CD4-positive, CD25-positive, alpha-beta regulatory T cell (primary cell): Measurements from ENCODE around the gene MCCC2. TPM values are rescaled to one million over a fixed set of nuclear protein-coding genes. Genes with fewer than 3 reads are reported as not detected.
"Not testable (repeated sequence)": the region's sequence is repeated elsewhere in the genome, so short reads cannot be mapped to it uniquely, and the experiment has no call there.

Experiments used
- ATAC-seq, 2 donors: fragments of 150-1000 bp; cut with Tn5 transposase; one replicate each; pipeline ENCODE4 v1.10.0; 2021; ENCODE audit warnings: low read depth in 2 of 2, moderate number of reproducible peaks in 2 of 2, moderate library complexity in 1 of 2
- DNase-seq, 3 donors: peaks; one replicate each; pipeline versions ENCODE4 v3.0.0 to v3.0.0-alpha.2; 2012 to 2022; ENCODE audit warnings: mixed read lengths in 1 of 3
- H3K27ac ChIP-seq: one replicate; pipeline ENCODE4 v1.7.0; 2013; ENCODE audit warnings: mild to moderate bottlenecking, low read length; ENCODE audit not compliant: insufficient read depth, poor library complexity, severe bottlenecking
- H3K27me3 ChIP-seq: one replicate; pipeline ENCODE4 v1.7.0; 2013; ENCODE audit warnings: low read length; ENCODE audit not compliant: control insufficient read depth, insufficient read depth
- H3K36me3 ChIP-seq: one replicate; pipeline ENCODE4 v1.7.0; 2013; ENCODE audit warnings: mild to moderate bottlenecking, low read length, moderate library complexity; ENCODE audit not compliant: control insufficient read depth, insufficient read depth
- H3K4me1 ChIP-seq: 2 replicates; pipeline ENCODE4 v1.7.0; 2013; ENCODE audit warnings: mild to moderate bottlenecking, low read length; ENCODE audit not compliant: insufficient read depth, control insufficient read depth, poor library complexity, severe bottlenecking
- H3K4me3 ChIP-seq: one replicate; pipeline ENCODE4 v1.7.0; 2013; ENCODE audit warnings: low read depth, mild to moderate bottlenecking, low read length, moderate library complexity
- H3K9me3 ChIP-seq, 2 experiments: 1 replicate in 1 of 2; 2 replicates in 1 of 2; pipeline ENCODE4 v1.7.0; 2013; ENCODE audit warnings: low read length in 2 of 2, mild to moderate bottlenecking in 1 of 2, moderate library complexity in 1 of 2; ENCODE audit not compliant: control insufficient read depth in 2 of 2
- H3K27ac Mint-ChIP-seq, 3 donors: one replicate each; pipeline ENCODE4 v1.8.0; 2020 to 2022; ENCODE audit warnings: mild to moderate bottlenecking in 3 of 3, mixed read lengths in 3 of 3, moderate library complexity in 2 of 3
- H3K27me3 Mint-ChIP-seq: one replicate; pipeline ENCODE4 v1.8.0; 2022; ENCODE audit warnings: mild to moderate bottlenecking, mixed read lengths
- H3K36me3 Mint-ChIP-seq: one replicate; pipeline ENCODE4 v1.8.0; 2020; ENCODE audit warnings: mixed read lengths
- H3K4me1 Mint-ChIP-seq, 4 donors: one replicate each; pipeline ENCODE4 v1.8.0; 2020 to 2022; ENCODE audit warnings: mixed read lengths in 4 of 4, mild to moderate bottlenecking in 1 of 4
- H3K4me3 Mint-ChIP-seq, 4 donors: one replicate each; pipeline ENCODE4 v1.8.0; 2020 to 2022; ENCODE audit warnings: mild to moderate bottlenecking in 4 of 4, mixed read lengths in 4 of 4, moderate library complexity in 3 of 4
- H3K9me3 Mint-ChIP-seq, 7 donors: one replicate each; pipeline ENCODE4 v1.8.0; 2020 to 2022; ENCODE audit warnings: mixed read lengths in 7 of 7, mild to moderate bottlenecking in 3 of 7, moderate library complexity in 2 of 7
- polyA plus RNA-seq, 4 donors: library from polyadenylated mRNA; unstranded; fragments of 300-500 nt; fragmentation: Illumina TruSeq; gene quantifications; one replicate each; pipeline ENCODE4 v1.2.3, GENCODE V29; 2021
- total RNA-seq: library from RNA; stranded (reverse); gene quantifications from one replicate; pipeline ENCODE4 v1.2.3, GENCODE V29; 2022

Gene MCCC2
- total and polyA plus RNA-seq, 5 donors from 2014 or later: 26.7 to 45.8 (median 30.9) TPM

GRCh38 chr5:71645030-71645429 lies 57.9 kb downstream of the MCCC2 start:
- Mint-ChIP-seq H3K27me3 (no peaks in the 10 kb centered on the region), H3K36me3 (peaks cover 63% of the 10 kb centered on the region), H3K4me1 (peaks cover 0 to 5% (median 0%) of the 10 kb centered on the region in 4 donors), H3K4me3 (no peak overlapping the region), H3K27ac (no peak overlapping the region), H3K9me3 (no peaks in the 10 kb centered on the region)
- no peaks in the 10 kb centered on the region for H3K27me3 ChIP-seq
- no peak for ATAC-seq
- no peak for DNase-seq
- H3K4me1 ChIP-seq: no peaks in the 10 kb centered on the region
- no peaks in the 10 kb centered on the region for H3K9me3 ChIP-seq
- H3K4me3 ChIP-seq: no peak overlapping the region
- peaks cover 71% of the 10 kb centered on the region for H3K36me3 ChIP-seq
- no peak overlapping the region for H3K27ac ChIP-seq

- peaks cover 76% of the 10 kb centered on the region for H3K36me3 ChIP-seq
These were observed 63.8 kb downstream of the MCCC2 start for GRCh38 chr5:71650940-71651339.

DNA sequence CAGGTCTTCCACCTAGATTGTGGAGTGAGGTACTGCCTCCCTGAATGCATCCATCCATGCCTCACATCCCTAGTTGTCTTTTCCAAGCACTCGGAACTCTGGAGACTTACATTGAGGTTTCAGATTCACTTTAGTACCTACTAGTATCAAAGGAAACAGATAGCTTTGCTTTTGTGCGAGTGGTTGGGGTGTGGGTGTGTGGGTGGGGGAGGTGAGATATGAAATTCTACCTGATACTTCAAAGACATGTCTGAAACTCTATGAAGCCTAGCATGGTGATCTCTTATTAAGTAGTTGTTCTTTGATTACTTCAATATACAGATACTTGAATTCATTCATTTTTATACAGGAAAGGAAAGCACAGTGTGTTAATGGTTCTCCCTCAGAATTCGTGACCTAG lies 64.4 kb downstream of the MCCC2 start:
- Histone ChIP-seq H3K4me3 (peak overlapping the region; percentile 32), H3K4me1 (no peaks in the 10 kb centered on the region), H3K27ac (no peak overlapping the region), H3K9me3 (no peaks in the 10 kb centered on the region), H3K36me3 (peaks cover 70% of the 10 kb centered on the region), H3K27me3 (no peaks in the 10 kb centered on the region)
- peaks cover 14 to 17% (median 15%) of the 10 kb centered on the region in 4 donors for H3K4me1 Mint-ChIP-seq
- ATAC-seq: peak in 1 of 2 donors; percentile 39
- H3K4me3 Mint-ChIP-seq: peak overlapping the region in 1 of 4 donors; percentile 85
- H3K27me3 Mint-ChIP-seq: no peaks in the 10 kb centered on the region
- peaks cover 62% of the 10 kb centered on the region for H3K36me3 Mint-ChIP-seq
- peak overlapping the region; percentile 62 to 88 (median 63) for H3K27ac Mint-ChIP-seq
- no peaks in the 10 kb centered on the region for H3K9me3 Mint-ChIP-seq
- peak in 1 of 3 donors; percentile 66 for DNase-seq

More at GRCh38 chr5:71650940-71651339, 63.8 kb downstream of the MCCC2 start:
- not testable (repeated sequence) for DNase-seq, H3K4me1 ChIP-seq, H3K9me3 Mint-ChIP-seq, H3K4me3 ChIP-seq, H3K27me3 Mint-ChIP-seq, H3K27me3 ChIP-seq, H3K27ac ChIP-seq, H3K4me3 Mint-ChIP-seq, ATAC-seq, H3K9me3 ChIP-seq
- H3K36me3 Mint-ChIP-seq: peaks cover 63% of the 10 kb centered on the region
- H3K4me1 Mint-ChIP-seq: peaks cover 14 to 17% (median 15%) of the 10 kb centered on the region in 4 donors
- H3K27ac Mint-ChIP-seq: peak overlapping the region; percentile 21 to 88 (median 63)

DNA sequence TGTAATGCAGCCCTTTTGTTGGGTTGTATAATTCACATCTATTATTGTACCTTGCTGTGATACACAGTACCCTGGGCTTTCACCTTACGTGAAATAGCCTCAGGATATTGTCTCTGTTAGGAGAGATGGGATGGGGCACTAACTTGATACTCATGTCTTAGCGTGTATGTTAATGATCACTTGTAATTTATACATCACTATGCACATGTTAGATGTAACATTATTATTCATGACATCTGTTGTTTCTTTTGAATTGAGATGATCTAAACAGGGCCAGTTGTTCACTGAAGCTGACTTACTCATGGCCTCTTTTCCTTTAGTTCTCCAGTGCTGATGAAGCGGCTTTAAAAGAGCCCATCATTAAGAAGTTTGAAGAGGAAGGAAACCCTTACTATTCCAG lies 65.2 kb downstream of the MCCC2 start:
- no peaks in the 10 kb centered on the region for H3K27me3 Mint-ChIP-seq
- DNase-seq (no peak), ATAC-seq (no peak)
- Histone ChIP-seq H3K27me3 (no peaks in the 10 kb centered on the region), H3K27ac (no peak overlapping the region), H3K9me3 (no peaks in the 10 kb centered on the region), H3K4me1 (no peaks in the 10 kb centered on the region), H3K36me3 (peaks cover 67% of the 10 kb centered on the region), H3K4me3 (no peak overlapping the region)
- H3K27ac Mint-ChIP-seq: peak overlapping the region in 2 of 3 donors; percentile 17 to 63
- H3K4me3 Mint-ChIP-seq: no peak overlapping the region
- H3K9me3 Mint-ChIP-seq: no peaks in the 10 kb centered on the region
- H3K4me1 Mint-ChIP-seq: peaks cover 14 to 16% (median 15%) of the 10 kb centered on the region in 4 donors
- H3K36me3 Mint-ChIP-seq: peaks cover 62% of the 10 kb centered on the region

DNA sequence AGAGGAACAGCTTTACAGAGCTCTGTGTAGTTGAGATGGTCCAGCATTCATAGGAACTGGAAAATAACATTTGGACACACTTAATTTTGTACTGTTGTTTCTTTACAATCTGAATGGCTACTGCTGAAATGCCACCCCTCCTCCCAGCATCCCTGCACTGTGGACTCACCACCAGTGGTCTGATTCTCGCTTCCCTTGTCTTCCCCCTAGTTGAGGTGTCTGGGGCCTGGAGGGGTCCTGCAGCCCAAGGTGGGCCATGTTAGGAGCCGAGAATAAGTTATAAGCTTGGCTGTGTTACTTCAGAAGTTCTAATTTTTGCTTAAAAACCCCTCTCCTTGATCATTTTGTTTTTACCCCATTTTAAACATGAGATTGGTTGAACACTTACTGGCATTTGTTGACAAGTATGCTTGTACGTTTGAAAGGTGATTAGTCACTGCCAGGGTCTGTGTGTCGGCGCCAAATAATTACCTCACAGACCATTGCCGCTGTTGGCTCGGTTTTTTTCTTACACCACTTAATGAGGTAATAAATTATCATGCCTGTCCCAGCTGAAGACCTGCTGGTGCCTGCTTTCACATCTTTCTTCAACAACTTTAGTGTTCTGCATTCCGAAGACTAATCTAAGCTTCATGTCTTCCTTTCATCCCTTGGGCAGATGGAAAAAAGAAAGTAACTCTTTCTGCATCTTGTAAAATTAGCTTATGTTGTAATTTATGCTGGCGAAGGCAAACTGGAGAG lies 65.8 kb downstream of the MCCC2 start:
- H3K4me3 Mint-ChIP-seq: no peak overlapping the region
- H3K27me3 Mint-ChIP-seq: no peaks in the 10 kb centered on the region
- H3K27ac Mint-ChIP-seq: no peak overlapping the region
- DNase-seq (no peak), ATAC-seq (no peak)
- H3K9me3 Mint-ChIP-seq: no peaks in the 10 kb centered on the region
- H3K4me1 ChIP-seq: no peaks in the 10 kb centered on the region
- peaks cover 13 to 15% (median 14%) of the 10 kb centered on the region in 4 donors for H3K4me1 Mint-ChIP-seq
- peaks cover 62% of the 10 kb centered on the region for H3K36me3 Mint-ChIP-seq
- H3K9me3 ChIP-seq: no peaks in the 10 kb centered on the region
- H3K27ac ChIP-seq: no peak overlapping the region
- no peak overlapping the region for H3K4me3 ChIP-seq
- H3K36me3 ChIP-seq: peaks cover 69% of the 10 kb centered on the region
- H3K27me3 ChIP-seq: no peaks in the 10 kb centered on the region

DNA sequence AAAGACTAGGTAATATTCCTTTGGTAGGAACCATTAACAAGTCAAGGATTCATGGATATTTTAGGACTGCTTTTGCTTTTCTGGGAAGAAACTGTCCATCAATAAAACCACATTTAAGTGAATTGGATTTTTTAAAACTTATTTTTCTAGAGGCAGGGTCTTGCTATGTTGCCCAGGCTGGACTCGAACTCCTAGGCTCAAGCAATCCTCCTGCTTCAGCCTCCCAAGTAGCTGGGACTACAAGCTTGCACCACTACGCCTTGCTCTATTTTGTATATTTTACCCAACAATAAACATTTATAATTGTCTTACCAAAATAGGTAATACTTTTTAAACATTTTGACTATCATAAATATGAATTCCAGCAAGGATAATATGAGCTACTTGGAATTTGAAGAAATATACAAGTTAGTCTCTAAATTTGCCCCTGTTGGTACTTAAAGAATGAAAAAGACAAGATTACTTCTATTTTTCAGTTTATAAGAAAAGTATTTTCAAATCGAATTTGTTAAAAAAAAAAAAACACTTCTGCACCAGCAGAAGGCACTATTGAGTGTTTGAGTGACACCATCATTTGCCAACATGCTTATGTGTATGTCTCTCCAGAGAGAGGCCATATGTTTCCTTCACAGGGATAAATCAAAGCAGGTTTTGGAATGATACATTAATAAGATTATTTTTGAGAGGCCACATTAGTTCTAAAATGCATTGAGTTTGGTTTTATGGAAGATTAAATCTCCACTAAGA lies 71.9 kb downstream of the MCCC2 start:
- ATAC-seq (no peak), DNase-seq (peak in 1 of 3 donors; percentile 24)
- Mint-ChIP-seq H3K9me3 (no peaks in the 10 kb centered on the region), H3K4me1 (no peaks in the 10 kb centered on the region), H3K27me3 (no peaks in the 10 kb centered on the region), H3K36me3 (peaks cover 28% of the 10 kb centered on the region), H3K27ac (no peak overlapping the region), H3K4me3 (no peak overlapping the region)
- H3K27ac ChIP-seq: no peak overlapping the region
- no peak overlapping the region for H3K4me3 ChIP-seq
- H3K36me3 ChIP-seq: peaks cover 27% of the 10 kb centered on the region
- H3K4me1 ChIP-seq: no peaks in the 10 kb centered on the region
- H3K9me3 ChIP-seq: no peaks in the 10 kb centered on the region
- no peaks in the 10 kb centered on the region for H3K27me3 ChIP-seq

DNA sequence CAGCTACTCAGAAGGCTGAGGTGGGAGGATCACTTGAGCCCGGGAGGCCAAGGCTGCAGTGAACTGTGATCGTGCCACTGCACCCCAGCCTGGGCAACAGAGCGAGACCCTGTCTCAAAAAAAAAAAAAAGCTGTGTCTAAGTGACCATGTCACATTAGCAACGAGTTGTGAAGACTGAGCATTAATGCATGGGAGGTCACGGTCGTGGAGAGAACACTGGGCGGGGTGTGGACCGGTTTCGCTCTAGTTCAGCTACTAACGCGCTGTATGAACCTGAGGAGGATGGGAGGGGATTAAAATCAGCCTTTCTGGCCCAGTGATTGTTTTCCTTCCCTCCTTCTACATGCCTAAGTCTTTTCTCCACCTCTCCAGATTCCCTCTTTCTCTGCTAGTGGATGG lies 75.2 kb downstream of the MCCC2 start:
- peaks cover 11% of the 10 kb centered on the region for H3K36me3 Mint-ChIP-seq
- no peak overlapping the region for H3K27ac Mint-ChIP-seq
- ATAC-seq: no peak

More for the DNA sequence above, 75.2 kb downstream of the MCCC2 start:
- H3K4me1 Mint-ChIP-seq: no peaks in the 10 kb centered on the region
- no peaks in the 10 kb centered on the region for H3K4me1 ChIP-seq
- H3K9me3 Mint-ChIP-seq: no peaks in the 10 kb centered on the region
- H3K4me3 Mint-ChIP-seq: no peak overlapping the region
- H3K4me3 ChIP-seq: no peak overlapping the region
- peaks cover 10% of the 10 kb centered on the region for H3K36me3 ChIP-seq
- H3K27me3 Mint-ChIP-seq: peaks cover 3% of the 10 kb centered on the region
- no peak for DNase-seq
- no peaks in the 10 kb centered on the region for H3K9me3 ChIP-seq
- no peaks in the 10 kb centered on the region for H3K27me3 ChIP-seq
- H3K27ac ChIP-seq: no peak overlapping the region
